Adrenal gland (tissue), 5 donors: ENCODE results near the gene TRIO.

Source experiments
- CTCF ChIP-seq, 6 experiments: fragments of 450-650 bp in 4 of 6; fragments of 200-600 bp in 2 of 6; sonication (generic) in 1 of 6; IDR thresholded peaks; 1 replicate in 5 of 6; 2 replicates in 1 of 6; pipeline versions ENCODE4 v1.5.1 to v1.8.0; 2016 to 2021; ENCODE audit warnings: antibody characterized with exemption in 6 of 6, mild to moderate bottlenecking in 2 of 6, moderate library complexity in 1 of 6
- POLR2A ChIP-seq, 2 donors: fragments of 450-650 bp; IDR thresholded peaks; one replicate each; pipeline ENCODE4 v1.6.1; 2017; ENCODE audit warnings: antibody characterized with exemption in 2 of 2, mild to moderate bottlenecking in 2 of 2, moderate library complexity in 1 of 2
- donor health status: DM: no; HTN: no; CAD: no.

DNA sequence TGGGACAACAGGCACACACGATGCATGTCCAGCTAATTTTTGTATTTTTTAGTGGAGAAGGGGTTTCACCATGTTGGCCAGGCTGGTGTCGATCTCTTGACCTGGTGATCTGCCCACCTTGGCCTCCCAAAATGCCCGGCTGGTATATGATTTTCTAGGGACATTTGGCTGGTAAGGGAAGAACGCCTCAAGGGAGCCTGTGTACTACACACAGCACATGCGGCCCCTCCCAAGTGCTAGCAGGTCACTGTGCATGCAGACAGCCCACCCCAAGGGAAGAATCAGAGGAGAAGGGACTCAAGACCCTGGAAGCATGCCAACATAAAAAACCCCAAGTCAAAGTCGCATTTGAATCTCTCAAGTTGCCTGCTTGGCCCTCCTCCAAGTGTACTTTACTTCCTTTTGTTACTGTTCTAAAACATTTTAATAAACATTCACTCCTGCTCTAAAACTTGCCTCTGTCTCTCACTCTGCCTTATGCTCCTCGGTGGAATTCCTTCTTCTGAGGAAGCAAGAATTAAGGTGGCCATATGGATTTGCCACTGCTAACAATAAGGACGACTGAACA, 414.1 kb downstream of the TRIO start:
- TF ChIP-seq POLR2A (IDR thresholded peaks at IDR 0.05) = no peak
- TF ChIP-seq CTCF (IDR thresholded peaks at IDR 0.05) = no peak
